ENCODE results near the gene CLIC5. TPM values are rescaled to one million over a fixed set of nuclear protein-coding genes. Genes with fewer than 3 reads are reported as not detected.

Gene CLIC5
- total RNA-seq, 1 donor from 2014 or later: 31.3 TPM

GRCh38 chr6:45981046-45981445, 34.6 kb downstream of the CLIC5 start:
- H3K27me3 Mint-ChIP-seq: no peaks in the 10 kb centered on the region
- no peak overlapping the region for H3K27ac Mint-ChIP-seq

DNA sequence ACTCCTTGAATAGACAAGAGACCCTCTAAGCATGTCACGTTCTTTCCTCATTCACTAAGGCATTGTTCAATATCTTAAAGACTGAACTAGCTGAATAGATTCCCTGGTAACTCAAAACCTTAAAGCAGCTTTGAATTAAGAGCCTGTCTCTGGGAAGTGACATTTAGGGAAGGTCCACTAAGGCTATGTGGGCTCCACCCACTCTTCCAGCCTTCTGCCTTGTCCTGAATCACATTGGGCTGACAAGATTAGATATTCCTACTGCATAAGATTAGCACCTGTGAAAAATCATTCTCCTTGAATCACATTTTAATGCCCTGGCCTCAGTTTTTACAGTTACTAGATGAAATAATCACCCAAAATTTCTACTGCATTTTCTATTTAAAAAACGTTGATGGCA, 36.3 kb downstream of the CLIC5 start:
- H3K9me3 Mint-ChIP-seq: no peaks in the 10 kb centered on the region
- no peaks in the 10 kb centered on the region for H3K27me3 Mint-ChIP-seq
- H3K4me3 Mint-ChIP-seq: no peak overlapping the region
- H3K36me3 Mint-ChIP-seq: no peaks in the 10 kb centered on the region
- TF ChIP-seq, protein P1, sequence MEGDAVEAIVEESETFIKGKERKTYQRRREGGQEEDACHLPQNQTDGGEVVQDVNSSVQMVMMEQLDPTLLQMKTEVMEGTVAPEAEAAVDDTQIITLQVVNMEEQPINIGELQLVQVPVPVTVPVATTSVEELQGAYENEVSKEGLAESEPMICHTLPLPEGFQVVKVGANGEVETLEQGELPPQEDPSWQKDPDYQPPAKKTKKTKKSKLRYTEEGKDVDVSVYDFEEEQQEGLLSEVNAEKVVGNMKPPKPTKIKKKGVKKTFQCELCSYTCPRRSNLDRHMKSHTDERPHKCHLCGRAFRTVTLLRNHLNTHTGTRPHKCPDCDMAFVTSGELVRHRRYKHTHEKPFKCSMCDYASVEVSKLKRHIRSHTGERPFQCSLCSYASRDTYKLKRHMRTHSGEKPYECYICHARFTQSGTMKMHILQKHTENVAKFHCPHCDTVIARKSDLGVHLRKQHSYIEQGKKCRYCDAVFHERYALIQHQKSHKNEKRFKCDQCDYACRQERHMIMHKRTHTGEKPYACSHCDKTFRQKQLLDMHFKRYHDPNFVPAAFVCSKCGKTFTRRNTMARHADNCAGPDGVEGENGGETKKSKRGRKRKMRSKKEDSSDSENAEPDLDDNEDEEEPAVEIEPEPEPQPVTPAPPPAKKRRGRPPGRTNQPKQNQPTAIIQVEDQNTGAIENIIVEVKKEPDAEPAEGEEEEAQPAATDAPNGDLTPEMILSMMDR (conservative IDR thresholded peaks at IDR 0.05): no peak
- no peak for DNase-seq (ENCODE audit: extremely low spot score, unreplicated experiment)
- no peaks in the 10 kb centered on the region for H3K4me1 Mint-ChIP-seq (ENCODE audit: unreplicated experiment)
- no peak overlapping the region for H3K27ac Mint-ChIP-seq

More at GRCh38 chr6:45981046-45981445, 34.6 kb downstream of the CLIC5 start:
- Mint-ChIP-seq H3K9me3 (no peaks in the 10 kb centered on the region), H3K4me1 (ENCODE audit: unreplicated experiment) (no peaks in the 10 kb centered on the region), H3K36me3 (no peaks in the 10 kb centered on the region), H3K4me3 (no peak overlapping the region)
- no peak for DNase-seq (ENCODE audit: extremely low spot score, unreplicated experiment)
- TF ChIP-seq, protein P1 (conservative IDR thresholded peaks at IDR 0.05): no peak

DNA sequence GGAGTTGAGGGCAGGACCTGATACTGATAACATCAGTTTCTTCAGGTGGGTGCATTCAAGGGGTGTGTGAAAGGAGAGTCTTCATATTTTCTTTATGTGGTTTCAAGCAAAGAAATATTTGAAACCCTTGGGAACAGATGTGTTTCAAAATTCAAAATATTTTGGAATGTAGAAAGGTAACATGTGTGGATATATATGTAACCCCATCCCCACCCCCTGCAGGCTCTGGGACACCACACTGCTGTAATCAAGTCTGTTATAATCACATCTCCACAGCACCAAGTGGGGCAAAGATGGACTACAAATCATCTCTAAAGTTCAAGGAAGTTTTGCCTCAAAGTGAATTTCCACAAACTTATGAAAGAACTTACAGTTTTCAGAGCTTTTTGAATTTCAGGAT, 41.1 kb downstream of the CLIC5 start:
- Mint-ChIP-seq H3K36me3 (no peaks in the 10 kb centered on the region), H3K4me3 (no peak overlapping the region)

GRCh38 chr6:45972795-45973503, 42.7 kb downstream of the CLIC5 start:
- Mint-ChIP-seq H3K27me3 (no peaks in the 10 kb centered on the region), H3K4me1 (ENCODE audit: unreplicated experiment) (peaks cover 11% of the 10 kb centered on the region), H3K27ac (no peak overlapping the region), H3K36me3 (no peaks in the 10 kb centered on the region), H3K9me3 (peaks cover 3% of the 10 kb centered on the region), H3K4me3 (no peak overlapping the region)
- TF ChIP-seq, protein P1 (conservative IDR thresholded peaks at IDR 0.05): no peak
- DNase-seq (ENCODE audit: extremely low spot score, unreplicated experiment): no peak

More for the DNA sequence above, 41.1 kb downstream of the CLIC5 start:
- DNase-seq (ENCODE audit: extremely low spot score, unreplicated experiment): no peak
- TF ChIP-seq, protein P1 (conservative IDR thresholded peaks at IDR 0.05): no peak
- peaks cover 11% of the 10 kb centered on the region for H3K4me1 Mint-ChIP-seq (ENCODE audit: unreplicated experiment)
- no peaks in the 10 kb centered on the region for H3K27me3 Mint-ChIP-seq
- no peak overlapping the region for H3K27ac Mint-ChIP-seq
- no peaks in the 10 kb centered on the region for H3K9me3 Mint-ChIP-seq

DNA sequence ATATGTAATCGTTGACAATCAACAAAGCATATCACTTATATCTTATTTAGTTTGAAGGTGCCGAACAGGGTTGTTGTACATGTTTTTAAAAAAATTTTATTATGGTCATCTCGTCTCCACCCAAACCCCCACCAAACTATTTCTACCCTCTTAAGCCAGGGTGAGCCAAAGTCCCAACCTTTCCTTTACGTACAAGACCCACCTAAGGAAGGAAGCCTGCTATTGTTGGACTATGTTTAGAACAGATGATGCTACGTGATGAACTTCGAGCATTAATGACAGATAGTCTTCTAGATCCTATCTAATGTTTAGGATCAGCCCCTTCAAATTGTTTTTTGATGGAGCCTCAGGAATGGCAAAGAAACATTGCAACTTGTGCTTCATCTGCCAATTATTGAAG, 44.4 kb downstream of the CLIC5 start:
- no peaks in the 10 kb centered on the region for H3K36me3 Mint-ChIP-seq
- H3K4me1 Mint-ChIP-seq (ENCODE audit: unreplicated experiment): peaks cover 11% of the 10 kb centered on the region
- TF ChIP-seq, protein P1 (conservative IDR thresholded peaks at IDR 0.05): no peak
- H3K27me3 Mint-ChIP-seq: no peaks in the 10 kb centered on the region
- H3K9me3 Mint-ChIP-seq: peaks cover 4% of the 10 kb centered on the region
- no peak overlapping the region for H3K4me3 Mint-ChIP-seq
- no peak overlapping the region for H3K27ac Mint-ChIP-seq
- no peak for DNase-seq (ENCODE audit: extremely low spot score, unreplicated experiment)

Data from type B pancreatic cell (in vitro differentiated cells).